COLO668 (cell line): Measurements from ENCODE around the gene LACTB.

ENCODE experiments used
- DNase-seq: peaks from one replicate; lab custom pipeline; 2025; ENCODE audit not compliant: unreplicated experiment; lab: John Stamatoyannopoulos, UW

LACTB gene

DNA sequence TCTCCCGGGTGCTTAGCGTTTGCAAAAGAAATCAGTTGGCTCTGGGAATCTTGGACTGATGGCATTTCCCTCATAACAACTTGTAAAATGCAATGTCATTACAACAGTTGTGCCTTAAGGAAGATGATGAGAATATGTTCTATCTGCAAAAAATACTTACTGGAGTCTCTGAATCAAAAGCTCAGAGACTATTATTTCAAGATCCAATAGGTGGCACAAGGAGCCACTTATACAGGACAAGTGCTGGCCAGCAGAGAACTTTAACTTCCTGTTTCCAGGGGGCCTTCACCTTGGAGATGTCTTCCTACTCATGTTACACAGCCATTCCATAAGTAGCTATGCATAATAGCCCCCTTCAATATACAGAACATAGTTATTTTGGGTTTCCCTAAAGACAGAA lies 44.6 kb downstream of the LACTB start:
- no peak for DNase-seq

- DNase-seq, result no peak
Observed at GRCh38 chr15:63169788-63170187, 48.1 kb downstream of the LACTB start.

DNA sequence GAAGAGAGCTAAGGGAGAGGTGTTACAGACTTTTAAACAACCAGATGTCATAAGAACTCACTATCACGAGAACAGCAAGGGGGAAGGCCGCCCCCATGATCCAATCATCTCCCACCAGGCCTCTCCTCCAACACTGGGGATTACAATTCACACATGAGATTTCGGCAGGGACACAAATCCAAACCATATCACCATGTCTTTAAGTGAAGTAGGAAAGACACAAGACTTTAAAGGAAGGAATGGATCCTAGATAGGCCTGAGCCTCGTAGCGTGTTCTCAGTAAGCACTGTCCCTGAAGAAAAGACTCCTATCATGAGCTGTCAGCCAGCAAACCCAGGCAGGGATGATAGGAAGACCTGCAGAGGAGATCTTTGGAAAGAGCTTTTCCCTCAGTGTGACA lies 50.7 kb downstream of the LACTB start:
- no peak for DNase-seq

DNA sequence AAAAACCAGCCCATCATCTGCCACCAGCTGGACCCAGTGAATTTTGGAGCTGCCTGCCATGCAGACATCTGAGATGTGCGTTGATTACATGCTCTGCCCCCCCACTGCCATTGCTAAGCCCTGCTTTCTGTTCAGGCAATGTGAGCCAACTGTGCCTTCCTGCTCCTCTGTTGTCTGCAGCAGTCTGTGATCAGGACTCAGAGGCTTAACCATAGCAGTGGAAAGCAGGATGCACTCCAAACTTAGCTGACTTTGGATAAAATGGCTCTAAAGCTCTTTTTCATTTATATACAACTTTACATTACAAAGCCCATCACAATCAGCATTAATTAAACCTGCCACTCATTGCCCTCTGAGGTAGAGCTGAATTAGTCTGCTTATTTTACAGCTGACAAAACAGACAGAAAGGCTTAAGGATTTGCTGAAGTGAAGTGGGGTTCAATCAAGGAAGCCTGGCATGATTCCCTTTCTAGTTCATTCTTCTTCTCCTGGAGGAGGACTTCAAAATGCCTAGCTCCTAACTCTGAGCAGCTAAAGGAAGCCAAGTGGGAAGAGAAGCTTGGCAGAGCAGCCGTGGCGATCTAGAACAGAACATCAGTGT lies 51.3 kb downstream of the LACTB start:
- no peak for DNase-seq

DNA sequence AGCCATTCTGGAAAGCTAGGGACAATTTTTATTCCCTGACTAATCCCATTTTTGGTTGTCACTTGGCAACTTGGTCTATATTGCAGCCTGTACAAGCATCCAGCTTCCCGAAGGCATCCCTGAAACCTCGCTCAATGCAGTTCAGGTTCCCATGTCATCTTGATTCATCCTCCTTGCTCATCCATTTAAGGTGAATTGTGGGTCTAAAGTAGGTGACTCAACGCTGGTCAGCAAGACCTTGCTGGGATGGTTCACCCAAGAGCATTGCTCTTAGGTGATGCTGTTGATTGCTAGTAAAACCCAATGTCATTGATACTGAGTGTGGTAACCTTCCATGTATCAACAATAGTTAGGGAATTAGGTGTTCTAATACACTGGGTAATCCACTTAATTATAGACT lies 54.6 kb downstream of the LACTB start:
- no peak for DNase-seq

GRCh38 chr15:63178034-63178433 lies 56.4 kb downstream of the LACTB start:
- DNase-seq, result no peak

DNA sequence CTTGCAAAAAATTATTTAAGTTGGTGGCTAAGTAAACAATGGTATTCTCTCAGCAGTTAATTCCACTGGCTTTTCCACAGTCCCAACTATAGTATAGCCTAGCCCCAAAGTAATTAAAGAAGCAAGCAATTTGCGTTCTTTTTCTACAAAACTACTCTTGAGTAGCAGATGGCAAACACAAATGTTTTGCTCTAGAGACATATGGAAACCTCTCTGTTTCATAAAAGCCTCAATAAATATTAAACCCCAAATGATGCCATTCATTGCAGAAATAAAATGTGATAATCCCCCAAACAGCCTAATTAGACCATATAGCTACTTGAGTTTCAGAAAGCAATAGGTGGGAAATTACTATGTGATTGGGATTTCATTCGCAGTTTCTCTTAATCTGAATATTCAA lies 59.1 kb downstream of the LACTB start:
- DNase-seq, result no peak

DNA sequence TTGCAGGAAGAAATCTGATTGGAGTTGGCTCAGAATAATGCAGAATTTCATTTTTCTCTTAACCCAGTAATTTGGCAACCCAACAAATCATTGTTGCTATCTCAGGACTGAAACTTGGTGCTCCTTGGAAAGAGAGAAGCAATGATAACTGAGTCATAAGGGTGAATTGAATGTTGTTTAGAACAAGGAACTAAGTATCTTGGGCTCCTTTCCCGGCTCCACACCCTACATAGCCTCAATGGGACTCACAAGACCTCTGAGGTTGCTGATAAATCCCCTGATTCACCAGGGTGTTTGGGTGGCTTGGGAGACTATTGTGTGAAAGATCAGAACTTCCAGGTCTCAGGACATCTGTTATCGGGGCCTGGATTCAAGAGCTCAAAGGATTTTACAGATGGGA lies 60.0 kb downstream of the LACTB start:
- no peak for DNase-seq

GRCh38 chr15:63185206-63185605 lies 63.5 kb downstream of the LACTB start:
- no peak for DNase-seq

DNA sequence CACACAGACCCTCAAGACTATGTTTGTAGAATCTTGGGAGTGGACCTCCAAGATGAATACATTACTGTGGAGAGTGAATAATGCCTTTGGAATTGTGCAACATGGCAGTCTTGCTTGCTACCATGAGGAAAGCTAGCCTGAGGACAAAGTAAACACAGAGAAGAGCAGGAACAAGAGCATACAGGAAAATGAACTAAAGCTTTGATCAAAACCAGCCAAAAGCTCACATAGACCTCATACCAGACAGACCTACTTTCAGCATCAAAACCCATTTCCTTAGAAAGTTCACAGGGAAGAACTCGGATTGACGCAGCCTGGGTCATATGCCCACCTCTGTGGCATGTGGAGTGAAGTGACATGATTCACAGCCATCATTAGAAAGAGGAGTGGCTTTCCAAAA lies 64.4 kb downstream of the LACTB start:
- DNase-seq, result no peak

DNA sequence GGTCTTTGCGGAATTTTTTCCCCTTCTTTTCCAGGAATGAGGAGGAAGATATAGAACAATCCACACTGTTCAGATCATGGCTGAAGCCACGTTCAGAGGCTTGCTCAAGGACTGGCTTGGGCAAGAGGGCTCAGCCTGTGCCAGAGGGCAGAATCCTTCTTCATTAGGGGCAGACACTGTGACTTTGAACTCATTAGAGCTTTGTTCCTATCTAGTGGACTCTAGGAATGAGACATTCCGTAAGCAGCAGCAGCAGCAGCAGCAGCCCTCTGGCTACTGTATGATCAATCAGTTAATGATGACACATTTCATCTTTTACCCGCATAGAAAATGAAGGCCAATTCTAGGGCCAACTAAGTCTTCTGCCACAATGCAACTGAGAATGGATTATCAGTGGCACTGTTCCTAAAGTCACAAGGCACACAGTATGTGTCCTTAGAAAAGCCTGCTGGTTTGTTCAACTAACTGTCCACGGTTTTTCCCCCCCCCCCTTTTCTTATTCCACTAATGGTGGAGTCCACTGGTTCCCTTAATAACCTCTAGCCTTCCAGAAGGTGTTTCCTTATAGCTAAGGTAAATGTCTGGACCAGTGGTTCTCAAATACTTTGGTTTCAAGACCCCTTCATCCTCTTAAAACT lies 66.0 kb downstream of the LACTB start:
- no peak for DNase-seq

DNA sequence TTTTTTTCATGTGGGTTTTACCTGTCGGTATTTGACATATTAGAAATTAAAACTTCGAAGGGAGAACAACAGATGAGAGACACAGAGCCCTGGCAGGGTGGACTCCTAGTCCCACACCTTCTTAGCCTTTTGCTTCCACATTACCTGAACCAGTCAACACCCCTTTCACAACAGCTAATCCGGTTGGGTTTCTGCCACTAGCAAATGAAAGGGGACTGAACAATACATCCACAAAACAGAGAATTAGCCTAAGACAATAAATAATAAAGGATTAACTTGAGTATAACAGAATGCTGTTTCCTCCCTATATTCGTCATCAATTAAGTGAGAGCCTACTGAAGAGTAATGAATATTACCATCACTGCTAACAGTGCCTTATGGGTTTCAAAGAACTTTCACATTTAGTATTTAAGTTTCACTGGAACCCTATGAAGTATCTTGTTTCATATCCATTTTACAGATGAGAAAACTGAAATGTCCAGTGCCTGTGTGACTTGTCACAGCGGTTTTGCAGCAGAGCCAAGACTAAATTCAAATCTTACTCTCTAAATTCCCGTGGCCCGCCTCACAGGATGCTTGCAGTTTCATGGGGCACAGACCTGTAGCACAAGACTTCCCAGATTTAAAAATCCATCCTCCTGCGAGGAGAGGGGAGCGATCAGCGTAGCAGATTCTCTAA lies 66.7 kb downstream of the LACTB start:
- no peak for DNase-seq

GRCh38 chr15:63188926-63189871 lies 67.5 kb downstream of the LACTB start, which contains the start of gene RAB8B:
RAB8B (plus strand) TSS chr15:63189606; CDS start chr15:63189625, 19 bp downstream.
- DNase-seq, result peak; percentile 98

DNA sequence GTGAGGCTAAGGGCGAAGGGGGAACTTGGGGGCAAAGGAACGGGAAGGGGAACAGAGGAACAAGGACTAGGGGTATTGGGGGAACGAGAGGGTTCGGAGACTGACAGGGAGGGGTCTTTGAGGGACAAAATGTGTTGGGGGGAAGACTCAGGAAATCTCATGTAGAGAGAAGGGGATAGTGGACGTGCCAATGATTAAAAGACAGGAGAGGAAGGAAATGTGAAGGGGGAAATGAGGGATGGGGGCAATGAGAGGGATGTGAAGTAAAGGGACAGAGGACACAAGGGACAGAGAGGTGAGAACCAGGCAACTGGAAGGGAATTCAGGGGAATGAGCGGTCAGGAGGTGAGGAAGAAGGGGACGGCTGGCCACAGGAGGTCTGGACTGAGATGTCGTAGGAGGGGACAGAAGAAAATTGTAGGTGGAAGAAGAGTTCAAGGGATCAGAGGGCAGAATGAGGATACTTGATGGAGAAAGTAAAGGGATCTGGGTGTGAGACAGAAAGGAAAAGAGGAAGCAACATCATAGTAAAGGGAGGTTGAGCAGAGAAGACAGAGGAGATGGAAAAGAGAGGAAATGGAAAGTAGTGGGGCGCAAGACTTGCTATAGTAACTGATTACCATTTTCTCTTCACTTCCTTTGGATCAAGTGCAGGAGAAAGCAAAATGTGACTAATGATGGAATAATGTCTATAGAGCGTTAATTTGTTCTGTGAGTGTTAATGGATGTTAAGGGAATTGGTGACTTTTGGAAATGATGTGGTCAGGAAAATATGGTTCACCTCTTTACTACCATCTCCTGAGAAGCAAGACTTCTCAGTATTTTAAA lies 68.5 kb downstream of the LACTB start:
- no peak for DNase-seq

GRCh38 chr15:63190769-63191649 lies 69.3 kb downstream of the LACTB start:
- DNase-seq, result no peak
